Measurements from ENCODE around the gene RALGAPA1.
"Not testable (repeated sequence)": the region's sequence is repeated elsewhere in the genome, so short reads cannot be mapped to it uniquely, and the experiment has no call there.

RALGAPA1 gene

GRCh38 chr14:35761922-35762321 lies 47.2 kb downstream of the RALGAPA1 start:
- no peak for DNase-seq (ENCODE audit: low read depth)

DNA sequence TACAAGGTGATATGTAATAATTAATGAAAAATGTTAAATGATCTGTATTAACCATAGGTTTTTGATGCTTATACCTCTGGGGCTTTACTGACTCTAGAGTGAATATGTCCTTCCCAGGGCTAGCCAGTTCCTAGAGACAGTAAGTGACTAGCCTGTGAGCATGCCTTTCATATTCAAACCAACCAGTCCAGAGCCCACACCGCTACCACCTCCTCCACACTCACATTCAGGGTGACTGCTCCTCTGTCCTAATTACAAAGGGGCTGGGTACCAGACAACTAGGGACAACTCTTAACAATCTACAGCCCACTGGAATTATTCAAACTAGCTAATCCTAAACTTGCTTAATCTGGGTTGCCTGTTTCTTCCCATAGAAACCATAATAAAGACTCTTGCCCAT lies 49.0 kb downstream of the RALGAPA1 start:
- DNase-seq (ENCODE audit: low read depth), result no peak

DNA sequence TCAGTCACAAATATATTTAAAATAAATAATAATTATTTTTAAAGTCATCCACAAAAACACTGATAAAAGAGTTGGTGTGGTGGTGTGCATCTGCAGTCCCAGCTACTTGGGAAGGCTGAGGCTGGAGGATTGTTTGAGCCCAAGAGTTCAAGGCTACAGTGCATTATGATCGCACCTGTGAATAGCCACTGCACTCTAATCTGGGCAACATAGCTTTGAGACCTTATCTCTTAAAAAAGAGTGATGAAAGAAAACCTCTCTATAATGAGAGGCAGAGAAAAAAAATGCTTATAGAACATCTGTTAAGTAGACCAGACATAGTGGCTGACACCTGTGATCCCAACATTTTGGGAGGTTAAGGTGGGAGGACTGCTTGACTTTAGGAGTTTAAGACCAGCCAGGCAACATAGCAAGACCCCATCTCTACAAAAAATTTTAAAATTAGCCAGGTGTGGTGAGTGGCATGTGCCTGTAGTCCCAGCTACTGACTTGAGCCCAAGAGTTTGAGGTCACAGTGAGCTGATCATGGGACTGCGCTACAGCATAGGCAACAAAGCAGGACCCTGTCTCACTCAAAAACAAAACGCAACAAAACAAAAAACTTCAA lies 50.5 kb downstream of the RALGAPA1 start:
- DNase-seq (ENCODE audit: low read depth), result no peak

- DNase-seq (ENCODE audit: low read depth), result no peak
Observed at GRCh38 chr14:35754671-35755070, 54.4 kb downstream of the RALGAPA1 start.

DNA sequence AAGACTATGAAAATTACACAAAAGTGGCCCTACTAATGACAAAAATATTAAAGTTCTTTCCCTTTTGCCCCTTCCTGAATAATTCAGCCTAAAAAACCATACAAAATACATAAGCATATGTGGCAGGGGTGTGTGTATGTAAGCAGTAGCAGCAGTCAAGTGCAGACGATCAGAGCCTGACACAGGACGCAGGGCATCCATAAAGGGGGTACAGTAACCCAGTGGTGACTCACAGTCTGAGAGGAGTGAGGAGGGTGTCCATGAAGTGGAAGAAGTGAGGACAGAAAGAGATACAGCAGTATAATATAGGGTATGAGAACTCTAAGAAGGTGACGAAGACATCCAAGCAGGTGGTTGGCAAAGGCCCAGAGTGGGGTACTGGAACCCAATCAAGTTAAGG lies 56.7 kb downstream of the RALGAPA1 start:
- DNase-seq (ENCODE audit: low read depth), result no peak

- no peak for DNase-seq (ENCODE audit: low read depth)
Observed at GRCh38 chr14:35750202-35750904, 58.7 kb downstream of the RALGAPA1 start.

DNA sequence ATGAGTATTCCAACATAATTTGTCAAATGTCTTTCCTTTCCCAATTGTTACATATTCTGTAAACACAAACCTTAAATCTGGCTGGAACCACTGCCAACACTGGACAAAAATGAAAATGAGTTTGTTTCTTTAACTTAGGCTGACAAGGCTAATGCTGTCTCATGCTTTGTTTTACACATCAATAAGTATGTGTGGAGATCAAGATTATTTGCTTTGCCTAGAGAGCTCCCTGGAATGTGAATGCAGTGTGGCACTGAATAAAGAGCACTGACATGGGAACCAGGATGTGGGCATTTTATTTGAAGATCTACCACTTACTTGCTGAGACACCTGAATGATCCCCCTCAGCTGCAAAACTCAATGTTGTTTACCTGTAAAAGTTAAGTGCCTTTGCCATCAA lies 61.7 kb downstream of the RALGAPA1 start:
- DNase-seq (ENCODE audit: low read depth), result no peak

- no peak for DNase-seq (ENCODE audit: low read depth)
Observed at GRCh38 chr14:35742442-35742841, 66.7 kb downstream of the RALGAPA1 start.

- DNase-seq (ENCODE audit: low read depth), result no peak
Observed at GRCh38 chr14:35742032-35742371, 67.1 kb downstream of the RALGAPA1 start.

DNA sequence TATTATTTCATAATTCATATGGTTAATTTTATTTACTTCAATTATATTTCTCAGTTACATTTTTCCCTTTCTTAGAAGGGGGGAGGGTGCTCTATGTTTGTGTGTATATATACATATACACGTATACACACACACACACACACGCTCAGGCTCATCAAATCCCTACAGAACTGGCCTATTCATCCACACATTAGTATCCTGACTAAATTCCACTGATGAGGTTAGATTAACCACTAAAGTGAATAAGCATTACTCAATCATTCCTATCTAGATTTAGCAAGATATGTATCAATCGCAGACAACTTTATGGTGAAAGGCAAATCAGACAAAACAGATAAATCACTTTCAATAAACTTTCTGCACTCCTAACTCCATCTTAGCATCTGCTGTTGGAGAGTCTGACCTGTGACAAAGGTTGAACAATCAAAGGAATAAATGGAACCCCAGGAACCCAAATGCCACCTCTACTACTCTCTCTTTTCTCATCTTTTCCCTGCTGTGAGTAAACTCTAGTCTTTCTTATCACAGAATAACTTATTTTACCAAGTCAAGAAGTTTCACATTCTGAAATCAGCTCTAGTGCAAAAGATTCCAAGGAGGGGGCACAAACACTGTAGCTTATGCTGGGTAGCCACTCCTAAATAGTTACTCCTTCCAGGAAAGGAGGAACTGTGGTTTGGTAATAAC lies 67.6 kb downstream of the RALGAPA1 start:
- DNase-seq (ENCODE audit: low read depth), result no peak

DNA sequence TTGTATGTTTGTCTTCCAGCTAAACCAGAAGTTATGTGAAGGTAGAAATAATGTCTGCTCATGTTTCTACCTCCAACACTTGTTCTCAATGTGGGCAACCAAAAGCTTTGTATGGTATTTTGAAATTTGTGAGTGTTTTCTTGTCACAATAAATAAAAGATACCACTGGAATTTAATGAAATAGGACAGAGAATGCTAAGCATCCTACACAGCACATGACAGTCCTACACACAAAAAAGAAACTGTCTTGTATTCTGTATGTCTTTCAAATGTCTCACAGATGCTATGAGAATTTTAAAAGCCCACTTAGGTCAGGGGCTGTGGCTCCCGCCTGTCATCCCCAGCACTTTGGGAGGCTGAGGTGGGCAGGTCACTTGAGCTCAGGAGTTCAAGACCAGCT lies 68.9 kb downstream of the RALGAPA1 start:
- DNase-seq (ENCODE audit: low read depth), result no peak

DNA sequence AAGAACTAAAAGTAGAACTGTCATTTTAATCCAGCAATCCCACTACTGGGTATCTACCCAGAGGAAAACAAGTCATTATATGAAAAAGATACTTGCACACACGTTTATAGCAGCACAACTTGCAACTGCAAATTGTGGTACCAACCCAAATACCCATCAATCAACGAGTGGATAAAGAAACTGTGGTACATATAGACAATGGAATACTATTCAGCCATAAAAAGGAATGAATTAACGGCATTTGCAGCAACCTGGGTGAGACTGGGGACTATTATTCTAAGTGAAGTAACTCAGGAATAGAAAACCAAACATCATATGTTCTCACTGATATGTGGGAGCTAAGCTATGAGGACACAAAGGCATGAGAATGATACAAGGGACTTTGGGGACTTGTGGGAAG lies 73.9 kb downstream of the RALGAPA1 start:
- not testable (repeated sequence) for DNase-seq (ENCODE audit: low read depth)

- DNase-seq (ENCODE audit: low read depth), result not testable (repeated sequence)
Observed at GRCh38 chr14:35733510-35733909, 75.6 kb downstream of the RALGAPA1 start.

DNA sequence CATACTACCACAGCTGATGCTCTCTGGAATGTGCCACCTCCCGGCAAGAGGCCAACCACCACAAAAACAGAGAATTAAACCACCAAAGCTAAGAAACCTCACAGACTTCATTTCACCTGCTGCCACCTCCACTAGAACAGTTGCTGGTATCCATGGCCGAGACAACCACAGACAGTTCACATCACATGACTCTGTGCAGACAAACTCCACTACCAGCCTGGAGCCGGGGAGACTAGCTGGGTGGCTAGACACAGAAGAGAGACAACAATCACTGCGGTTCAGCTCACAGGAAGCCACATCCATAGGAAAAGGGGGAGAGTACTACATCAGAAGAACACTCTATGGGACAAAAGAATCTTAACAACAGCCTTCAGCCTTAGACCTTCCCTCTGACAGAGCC lies 78.2 kb downstream of the RALGAPA1 start:
- no peak for DNase-seq (ENCODE audit: low read depth)

DNA sequence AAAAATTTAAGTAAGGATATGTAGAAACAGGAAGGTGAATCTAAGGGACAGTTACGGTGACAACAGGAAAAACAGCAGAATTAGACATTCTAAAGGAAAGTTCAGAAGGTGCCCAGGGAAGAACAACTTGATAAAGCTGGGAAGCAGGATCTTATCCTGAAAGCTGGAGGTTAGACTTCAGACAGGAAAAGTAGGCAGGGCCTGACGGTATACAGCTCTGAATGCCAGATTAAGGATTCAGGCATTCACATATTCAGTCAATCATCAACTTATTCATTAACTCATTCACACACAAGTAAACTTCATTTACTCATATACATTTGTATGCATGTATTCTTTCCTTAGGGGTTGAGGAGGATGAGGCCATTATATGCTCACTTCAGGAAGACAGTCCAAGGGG lies 81.3 kb downstream of the RALGAPA1 start:
- DNase-seq (ENCODE audit: low read depth), result no peak

GRCh38 chr14:35725930-35726329 lies 83.2 kb downstream of the RALGAPA1 start:
- no peak for DNase-seq (ENCODE audit: low read depth)

DNA sequence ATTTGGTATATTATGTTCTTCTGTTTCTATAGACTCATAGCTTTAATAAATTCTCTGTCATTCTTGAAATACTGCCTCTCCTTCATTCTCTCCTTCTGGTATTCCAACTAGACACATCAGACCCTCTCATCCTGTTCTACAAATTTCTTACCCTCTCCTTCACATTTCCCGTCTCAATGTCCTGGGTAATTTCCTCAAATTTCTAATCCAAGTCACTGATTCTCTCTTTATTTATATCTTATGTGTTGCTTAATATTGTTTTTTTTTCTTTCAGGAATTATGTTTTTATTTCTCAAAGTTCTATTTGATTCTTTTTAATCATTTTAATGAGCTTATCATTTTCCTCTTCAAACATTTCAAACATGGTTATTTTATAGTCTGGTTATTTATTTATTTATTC lies 94.0 kb downstream of the RALGAPA1 start:
- no peak for DNase-seq (ENCODE audit: low read depth)

- DNase-seq (ENCODE audit: low read depth), result no peak
Observed at GRCh38 chr14:35712466-35712865, 96.6 kb downstream of the RALGAPA1 start.

DNA sequence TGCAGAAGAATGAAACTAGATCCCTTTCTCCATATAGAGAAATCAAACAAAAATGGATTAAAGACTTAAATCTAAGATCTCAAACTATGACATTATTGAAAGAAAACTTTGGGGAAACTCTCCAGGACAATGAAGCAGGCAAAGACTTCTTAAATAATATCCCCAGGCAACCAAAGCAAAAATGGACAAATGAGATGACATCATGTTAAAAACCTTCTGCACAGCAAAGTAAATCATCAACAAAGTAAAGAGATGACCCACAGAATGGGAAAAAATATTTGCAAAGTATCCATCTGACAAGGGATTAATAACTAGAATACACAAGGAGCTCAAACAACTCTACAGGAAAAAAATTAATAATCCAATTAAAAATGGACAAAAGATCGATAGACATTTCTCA lies 101.0 kb downstream of the RALGAPA1 start:
- no peak for DNase-seq (ENCODE audit: low read depth)

GRCh38 chr14:35705636-35706035 lies 103.5 kb downstream of the RALGAPA1 start:
- DNase-seq (ENCODE audit: low read depth), result no peak

DNA sequence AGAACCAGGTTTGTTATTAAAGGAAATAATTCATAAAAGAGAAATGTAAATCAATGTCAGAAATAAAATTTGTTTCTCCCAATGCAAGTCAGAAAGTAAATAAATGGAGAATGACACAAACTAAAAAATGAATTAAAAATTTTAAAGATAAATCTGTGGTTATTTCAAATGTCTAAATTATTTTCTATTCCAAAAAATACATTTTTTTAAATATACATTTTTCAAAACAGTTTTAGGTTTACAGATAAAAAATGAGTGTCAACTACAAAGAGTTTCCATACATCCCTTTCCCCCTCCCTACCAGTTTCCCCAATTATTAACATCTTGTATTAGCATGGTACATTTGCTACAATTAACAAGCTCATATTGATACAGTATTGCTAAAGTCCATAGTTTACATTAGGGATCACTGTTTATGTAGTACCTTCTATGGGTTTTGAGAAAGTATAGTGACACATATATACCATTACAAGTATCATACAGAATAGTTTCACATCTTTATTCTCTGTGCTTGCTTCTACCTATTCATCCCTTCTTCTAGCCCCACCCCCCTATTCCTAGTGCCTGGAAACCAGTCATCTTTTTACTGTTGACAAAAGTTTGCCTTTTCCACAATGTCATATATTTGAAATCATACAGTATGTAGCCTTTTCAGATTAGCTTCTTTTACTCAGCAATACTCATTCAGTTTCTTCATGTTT lies 104.2 kb downstream of the RALGAPA1 start:
- DNase-seq (ENCODE audit: low read depth), result no peak

DNA sequence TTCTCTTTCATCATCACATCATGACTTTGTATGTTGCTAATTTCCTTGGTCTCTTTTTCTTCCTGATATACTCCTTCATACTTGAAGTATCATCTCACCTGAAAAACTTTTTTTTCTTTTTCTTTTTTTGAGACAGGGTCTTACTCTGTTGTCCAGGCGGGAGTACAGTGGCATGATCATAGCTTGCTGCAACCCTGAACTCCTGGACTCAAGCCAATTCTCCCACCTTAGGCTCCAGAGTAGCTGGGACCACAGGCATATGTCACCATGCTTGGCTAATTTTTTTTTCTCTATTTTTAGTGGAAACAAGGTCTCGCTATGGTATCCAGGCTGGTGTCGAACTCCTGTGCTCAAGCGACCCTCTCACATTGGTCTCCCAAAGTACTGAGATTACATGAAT lies 107.6 kb downstream of the RALGAPA1 start:
- no peak for DNase-seq (ENCODE audit: low read depth)
